HEK293 (cell line): Measurements from ENCODE around the gene MYO7A.

Source experiments
- CTCF ChIP-seq: fragments of 450-650 bp; formaldehyde crosslinking; IDR thresholded peaks from 2 replicates; pipeline ENCODE4 v1.5.1; 2016; ENCODE audit warnings: missing biosample characterization, missing genetic modification characterization
- GLI2 ChIP-seq: fragments of 450-650 bp; formaldehyde crosslinking; IDR thresholded peaks from 2 replicates; pipeline ENCODE4; 2017; ENCODE audit warnings: missing biosample characterization, missing genetic modification characterization, low read depth, borderline replicate concordance
- RBAK ChIP-seq: fragments of 450-650 bp; formaldehyde crosslinking; IDR thresholded peaks from 2 replicates; pipeline ENCODE4 v1.5.1; 2016; ENCODE audit warnings: missing biosample characterization, missing genetic modification characterization
- REST ChIP-seq: fragments of 450-650 bp; formaldehyde crosslinking; IDR thresholded peaks from 2 replicates; pipeline ENCODE4 v1.5.1; 2016; ENCODE audit warnings: missing biosample characterization, missing genetic modification characterization
- ZNF140 ChIP-seq: fragments of 450-650 bp; formaldehyde crosslinking; IDR thresholded peaks from 2 replicates; pipeline ENCODE4 v1.5.1; 2016; ENCODE audit warnings: missing biosample characterization, missing genetic modification characterization
- ZNF184 ChIP-seq: fragments of 450-650 bp; IDR thresholded peaks from 2 replicates; pipeline ENCODE4 v1.5.1; 2018; ENCODE audit warnings: missing biosample characterization, mild to moderate bottlenecking, missing genetic modification characterization
- ZNF324 ChIP-seq: fragments of 450-650 bp; formaldehyde crosslinking; IDR thresholded peaks from 2 replicates; pipeline ENCODE4 v1.5.1; 2016; ENCODE audit warnings: missing biosample characterization, missing genetic modification characterization
- ZNF623 ChIP-seq: fragments of 450-650 bp; formaldehyde crosslinking; IDR thresholded peaks from 2 replicates; pipeline ENCODE4 v1.5.1; 2016; ENCODE audit warnings: missing biosample characterization, missing genetic modification characterization

GRCh38 chr11:77213589-77214428, 85.8 kb downstream of the MYO7A start:
- TF ChIP-seq CTCF (tag by site-specific recombination) (no peak), ZNF623 (tag by site-specific recombination) (no peak), ZNF184 (no peak), RBAK (tag by site-specific recombination) (no peak), GLI2 (tag by site-specific recombination) (no peak), ZNF324 (tag by site-specific recombination) (no peak), ZNF140 (no peak), REST (no peak)
